ACHN (cell line): Measurements from ENCODE around the gene FHIT.

Experiments used
- DNase-seq: peaks from one replicate; pipeline ENCODE4 v3.0.0-alpha.2; 2015
- in situ Hi-C: cut with HindIII; loops from 2 replicates; pipeline ENCODE4 v1.10.0; 2017; ENCODE audit warnings: low sequenced_read_pairs, low pct_ligation_motif_present, low pct_unique_long_range_greater_than_20kb

The FHIT gene

GRCh38 chr3:60009931-60010478, 1241.2 kb downstream of the FHIT start:
- DNase-seq, result no peak
- in situ Hi-C loops, result no loop called here

GRCh38 chr3:60001369-60001768, 1249.9 kb downstream of the FHIT start:
- in situ Hi-C loops, result no loop called here
- DNase-seq, result no peak

- in situ Hi-C loops, result no loop called here
These were observed 1250.7 kb downstream of the FHIT start for GRCh38 chr3:60000311-60001105.

GRCh38 chr3:59998058-59998457, 1253.2 kb downstream of the FHIT start:
- in situ Hi-C loops, result no loop called here
- no peak for DNase-seq

More at GRCh38 chr3:60000311-60001105, 1250.7 kb downstream of the FHIT start:
- no peak for DNase-seq

GRCh38 chr3:59997583-59997982, 1253.7 kb downstream of the FHIT start:
- in situ Hi-C loops, result no loop called here

GRCh38 chr3:59996056-59996455, 1255.2 kb downstream of the FHIT start:
- DNase-seq, result no peak
- in situ Hi-C loops, result no loop called here

More at GRCh38 chr3:59997583-59997982, 1253.7 kb downstream of the FHIT start:
- no peak for DNase-seq

GRCh38 chr3:59995563-59995962, 1255.7 kb downstream of the FHIT start:
- in situ Hi-C loops, result no loop called here
- DNase-seq, result no peak

- in situ Hi-C loops, result no loop called here
- DNase-seq, result no peak
These were observed 1256.4 kb downstream of the FHIT start for GRCh38 chr3:59994732-59995304.

GRCh38 chr3:59992578-59992977, 1258.7 kb downstream of the FHIT start:
- in situ Hi-C loops, result no loop called here
- DNase-seq, result no peak

GRCh38 chr3:59990915-59991314, 1260.3 kb downstream of the FHIT start:
- DNase-seq, result no peak
- in situ Hi-C loops, result no loop called here

GRCh38 chr3:59982510-59982909, 1268.7 kb downstream of the FHIT start:
- DNase-seq, result no peak
- in situ Hi-C loops, result no loop called here

GRCh38 chr3:59981377-59981776, 1269.9 kb downstream of the FHIT start:
- DNase-seq, result no peak
- in situ Hi-C loops, result no loop called here

GRCh38 chr3:59980576-59980975, 1270.7 kb downstream of the FHIT start:
- no peak for DNase-seq
- in situ Hi-C loops, result no loop called here

GRCh38 chr3:59979542-59979941, 1271.7 kb downstream of the FHIT start:
- no peak for DNase-seq
- in situ Hi-C loops, result no loop called here

- no peak for DNase-seq
- in situ Hi-C loops, result no loop called here
These were observed 1272.3 kb downstream of the FHIT start for GRCh38 chr3:59978979-59979378.

- in situ Hi-C loops, result no loop called here
- no peak for DNase-seq
These were observed 1280.5 kb downstream of the FHIT start for GRCh38 chr3:59970796-59971195.

GRCh38 chr3:59970376-59970775, 1280.9 kb downstream of the FHIT start:
- no peak for DNase-seq
- in situ Hi-C loops, result no loop called here

- in situ Hi-C loops, result no loop called here
- DNase-seq, result no peak
These were observed 1282.7 kb downstream of the FHIT start for GRCh38 chr3:59968513-59969045.

GRCh38 chr3:59963676-59964075, 1287.6 kb downstream of the FHIT start:
- DNase-seq, result no peak
- in situ Hi-C loops, result no loop called here

- DNase-seq, result no peak
- in situ Hi-C loops, result no loop called here
These were observed 1294.1 kb downstream of the FHIT start for GRCh38 chr3:59957150-59957549.
